Measurements from ENCODE around the gene PRDX1.

Gene PRDX1

GRCh38 chr1:45543581-45544417 is 22.1 kb upstream of the PRDX1 start:
- H3K9ac ChIP-seq (ENCODE audit: low read depth, low read length), result peak overlapping the region; percentile 30
- peak overlapping the region; percentile 78 for H3K4me2 ChIP-seq (ENCODE audit: insufficient read depth, low read length)
- H2AFZ ChIP-seq (ENCODE audit: low read depth, low read length), result peak overlapping the region; percentile 21

GRCh38 chr1:45542591-45542990 is 20.9 kb upstream of the PRDX1 start:
- H3K79me2 ChIP-seq (ENCODE audit: insufficient read depth, low read length), result no peaks in the 10 kb centered on the region
- TF ChIP-seq EZH2 (IDR thresholded peaks at IDR 0.05; ENCODE audit: borderline replicate concordance, low read depth, low read length, severe bottlenecking), result no peak
- TF ChIP-seq CTCF (IDR thresholded peaks at IDR 0.05; ENCODE audit: borderline replicate concordance, extremely low read depth, low read length, poor library complexity, severe bottlenecking), result no peak
- DNase-seq (no peak), ATAC-seq (ENCODE audit: insufficient read depth, low read depth) (no peak)
- H3K27me3 ChIP-seq (ENCODE audit: insufficient read depth, low read length, poor library complexity), result no peaks in the 10 kb centered on the region
- H2AFZ ChIP-seq (ENCODE audit: low read depth, low read length), result peak overlapping the region; percentile 27; the same call in 1 of the 2 replicates
- H3K4me1 ChIP-seq (ENCODE audit: insufficient read depth, low read length), result peaks cover 24% of the 10 kb centered on the region
- 0 out of 2 replicates have a peak overlapping the region, but pooled peaks have one; percentile 12 for H3K9ac ChIP-seq (ENCODE audit: low read depth, low read length)
- peak overlapping the region; percentile 53; the same call in 1 of the 2 replicates for H3K27ac ChIP-seq (ENCODE audit: low read length)
- H3K36me3 ChIP-seq (ENCODE audit: insufficient read depth, low read length), result no peaks in the 10 kb centered on the region
- H3K9me3 ChIP-seq (ENCODE audit: insufficient read depth, low read length, severe bottlenecking), result no peaks in the 10 kb centered on the region
- H4K20me1 ChIP-seq (ENCODE audit: insufficient read depth, low read length), result no peaks in the 10 kb centered on the region
- H3K4me2 ChIP-seq (ENCODE audit: insufficient read depth, low read length), result no peak overlapping the region; the same call in 1 of the 2 replicates
- H3K4me3 ChIP-seq (ENCODE audit: low read depth in 1 of 2, low read length in 2 of 2), result no peak overlapping the region

More at GRCh38 chr1:45543581-45544417, 22.1 kb upstream of the PRDX1 start:
- DNase-seq, result peak; percentile 87
- no peaks in the 10 kb centered on the region for H4K20me1 ChIP-seq (ENCODE audit: insufficient read depth, low read length)
- peak overlapping the region; percentile 80 for H3K27ac ChIP-seq (ENCODE audit: low read length)
- H3K4me3 ChIP-seq (ENCODE audit: low read depth in 1 of 2, low read length in 2 of 2), result peak overlapping the region in 1 of 2 experiments; percentile 48; a peak in 2 of 4 replicates
- no peaks in the 10 kb centered on the region for H3K79me2 ChIP-seq (ENCODE audit: insufficient read depth, low read length)
- peak; percentile 94 for ATAC-seq (ENCODE audit: insufficient read depth, low read depth)
- no peaks in the 10 kb centered on the region for H3K9me3 ChIP-seq (ENCODE audit: insufficient read depth, low read length, severe bottlenecking)
- H3K27me3 ChIP-seq (ENCODE audit: insufficient read depth, low read length, poor library complexity), result no peaks in the 10 kb centered on the region
- no peak for TF ChIP-seq EZH2 (IDR thresholded peaks at IDR 0.05; ENCODE audit: borderline replicate concordance, low read depth, low read length, severe bottlenecking)
- TF ChIP-seq CTCF (IDR thresholded peaks at IDR 0.05; ENCODE audit: borderline replicate concordance, extremely low read depth, low read length, poor library complexity, severe bottlenecking), result no peak
- peaks cover 24% of the 10 kb centered on the region for H3K4me1 ChIP-seq (ENCODE audit: insufficient read depth, low read length)
- no peaks in the 10 kb centered on the region for H3K36me3 ChIP-seq (ENCODE audit: insufficient read depth, low read length)

GRCh38 chr1:45541193-45541592 is 19.5 kb upstream of the PRDX1 start:
- H3K36me3 ChIP-seq (ENCODE audit: insufficient read depth, low read length), result no peaks in the 10 kb centered on the region
- H3K4me1 ChIP-seq (ENCODE audit: insufficient read depth, low read length), result peaks cover 24% of the 10 kb centered on the region

More at GRCh38 chr1:45541193-45541592, 19.5 kb upstream of the PRDX1 start:
- no peaks in the 10 kb centered on the region for H3K9me3 ChIP-seq (ENCODE audit: insufficient read depth, low read length, severe bottlenecking)
- H4K20me1 ChIP-seq (ENCODE audit: insufficient read depth, low read length), result no peaks in the 10 kb centered on the region
- no peak overlapping the region for H3K9ac ChIP-seq (ENCODE audit: low read depth, low read length)
- no peak overlapping the region for H3K4me3 ChIP-seq (ENCODE audit: low read depth in 1 of 2, low read length in 2 of 2)
- H3K27me3 ChIP-seq (ENCODE audit: insufficient read depth, low read length, poor library complexity), result no peaks in the 10 kb centered on the region
- no peaks in the 10 kb centered on the region for H3K79me2 ChIP-seq (ENCODE audit: insufficient read depth, low read length)
- ATAC-seq (ENCODE audit: insufficient read depth, low read depth) (no peak), DNase-seq (no peak)
- no peak overlapping the region for H3K4me2 ChIP-seq (ENCODE audit: insufficient read depth, low read length)
- TF ChIP-seq EZH2 (IDR thresholded peaks at IDR 0.05; ENCODE audit: borderline replicate concordance, low read depth, low read length, severe bottlenecking) (no peak), CTCF (IDR thresholded peaks at IDR 0.05; ENCODE audit: borderline replicate concordance, extremely low read depth, low read length, poor library complexity, severe bottlenecking) (no peak)
- no peak overlapping the region for H3K27ac ChIP-seq (ENCODE audit: low read length)
- H2AFZ ChIP-seq (ENCODE audit: low read depth, low read length), result no peak overlapping the region

Measured in DND-41 (cell line).